WTC11 (cell line): Measurements from ENCODE around the gene TMEM141. TPM values are rescaled to one million over a fixed set of nuclear protein-coding genes. Genes with fewer than 3 reads are reported as not detected.

Experiments used
- ATAC-seq: fragments of 200-7000 bp; cut with Tn5 transposase; 2 replicates; pipeline ENCODE4 v1.10.0; 2021; ENCODE audit warnings: mild to moderate bottlenecking, moderate library complexity
- CTCF ChIA-PET: fragments of 300-600 bp; sonication (Branson Sonifier 250); formaldehyde crosslinking; loops from one replicate; lab custom pipeline; 2021; ENCODE audit warnings: antibody characterized with exemption; lab: Charles Lee
- POLR2A ChIA-PET: fragments of 350-600 bp; sonication (Branson Sonifier 250); formaldehyde crosslinking; loops from one replicate; lab custom pipeline; 2021; ENCODE audit warnings: antibody characterized with exemption; lab: Charles Lee
- DNase-seq: peaks from one replicate; pipeline ENCODE4 v3.0.0; 2021; ENCODE audit warnings: low spot score
- H3K27ac Mint-ChIP-seq: 2 replicates; pipeline ENCODE4 v1.8.0; 2021; ENCODE audit warnings: mixed read lengths
- H3K27me3 Mint-ChIP-seq: 2 replicates; pipeline ENCODE4 v1.8.0; 2021; ENCODE audit warnings: low read depth, mild to moderate bottlenecking, moderate library complexity, mixed read lengths
- H3K36me3 Mint-ChIP-seq: 2 replicates; pipeline ENCODE4 v1.8.0; 2021; ENCODE audit warnings: mixed read lengths
- H3K4me1 Mint-ChIP-seq: 2 replicates; pipeline ENCODE4 v1.8.0; 2022; ENCODE audit warnings: mixed read lengths
- H3K4me3 Mint-ChIP-seq: 2 replicates; pipeline ENCODE4 v1.8.0; 2021; ENCODE audit warnings: mild to moderate bottlenecking, moderate library complexity, mixed read lengths
- H3K9me3 Mint-ChIP-seq: 2 replicates; pipeline ENCODE4 v1.8.0; 2021; ENCODE audit warnings: mixed read lengths
- CBFB ChIP-seq: sonication (generic); formaldehyde crosslinking; IDR thresholded peaks from 2 replicates; pipeline ENCODE4 v1.8.1; 2022; ENCODE audit warnings: mild to moderate bottlenecking, low read depth, missing genetic modification reagents
- ELF4 ChIP-seq: sonication (generic); formaldehyde crosslinking; IDR thresholded peaks from 2 replicates; pipeline ENCODE4 v1.8.1; 2022; ENCODE audit warnings: low read depth, mild to moderate bottlenecking, moderate library complexity, missing genetic modification reagents
- EMX1 ChIP-seq: fragments of 250-450 bp; sonication (Bioruptor Pico); IDR thresholded peaks from 2 replicates; pipeline ENCODE4 v1.8.0; 2021; ENCODE audit warnings: mild to moderate bottlenecking
- ETV6 ChIP-seq: sonication (generic); formaldehyde crosslinking; IDR thresholded peaks from 2 replicates; pipeline ENCODE4 v1.8.1; 2022; ENCODE audit warnings: mild to moderate bottlenecking, missing genetic modification reagents
- FOXP4 ChIP-seq: sonication (generic); formaldehyde crosslinking; IDR thresholded peaks from 2 replicates; pipeline ENCODE4 v1.8.0; 2022; ENCODE audit warnings: mild to moderate bottlenecking, missing genetic modification reagents
- JAZF1 ChIP-seq: fragments of 250-450 bp; sonication (Bioruptor Pico); IDR thresholded peaks from 2 replicates; pipeline ENCODE4 v1.9.0; 2021; ENCODE audit warnings: moderate library complexity, mild to moderate bottlenecking, inconsistent platforms
- MLX ChIP-seq: sonication (generic); formaldehyde crosslinking; IDR thresholded peaks from 2 replicates; pipeline ENCODE4 v1.8.1; 2023; ENCODE audit warnings: mild to moderate bottlenecking, missing genetic modification reagents, moderate library complexity
- NFYB ChIP-seq: sonication (generic); formaldehyde crosslinking; conservative IDR thresholded peaks from 2 replicates; pipeline ENCODE4 v1.8.0; 2022; ENCODE audit warnings: low read depth, missing genetic modification reagents
- NR2C2 ChIP-seq: sonication (generic); formaldehyde crosslinking; IDR thresholded peaks from 2 replicates; pipeline ENCODE4 v1.8.0; 2022; ENCODE audit warnings: mild to moderate bottlenecking, missing genetic modification reagents
- OVOL2 ChIP-seq: fragments of 250-450 bp; sonication (Bioruptor Pico); IDR thresholded peaks from 2 replicates; pipeline ENCODE4 v1.9.0; 2021; ENCODE audit warnings: mild to moderate bottlenecking, borderline replicate concordance
- RORB ChIP-seq: fragments of 250-450 bp; sonication (Bioruptor Pico); IDR thresholded peaks from 2 replicates; pipeline ENCODE4 v1.9.0; 2021; ENCODE audit warnings: mild to moderate bottlenecking
- SMAD3 ChIP-seq: sonication (generic); formaldehyde crosslinking; IDR thresholded peaks from 2 replicates; pipeline ENCODE4 v1.8.0; 2022; ENCODE audit warnings: missing genetic modification reagents, mild to moderate bottlenecking, borderline replicate concordance
- ZMAT4 ChIP-seq: fragments of 250-450 bp; sonication (Bioruptor Pico); IDR thresholded peaks from 2 replicates; pipeline ENCODE4 v1.9.0; 2021; ENCODE audit warnings: mild to moderate bottlenecking
- ZNF232 ChIP-seq: sonication (generic); formaldehyde crosslinking; IDR thresholded peaks from 2 replicates; pipeline ENCODE4 v1.8.0; 2022; ENCODE audit warnings: mild to moderate bottlenecking, missing genetic modification reagents
- ZNF263 ChIP-seq: sonication (generic); formaldehyde crosslinking; IDR thresholded peaks from 2 replicates; pipeline ENCODE4 v1.8.1; 2022; ENCODE audit warnings: low read depth, mild to moderate bottlenecking, moderate library complexity, missing genetic modification reagents
- ZNF416 ChIP-seq: fragments of 250-450 bp; sonication (Bioruptor Pico); IDR thresholded peaks from 2 replicates; pipeline ENCODE4 v1.9.0; 2021; ENCODE audit warnings: mild to moderate bottlenecking, inconsistent platforms
- ZNF423 ChIP-seq: fragments of 250-450 bp; sonication (Bioruptor Pico); IDR thresholded peaks from 2 replicates; pipeline ENCODE4 v2.1.2; 2022; ENCODE audit warnings: mild to moderate bottlenecking, moderate library complexity
- ZNF532 ChIP-seq: fragments of 250-450 bp; sonication (Bioruptor Pico); IDR thresholded peaks from 2 replicates; pipeline ENCODE4 v1.9.0; 2021; ENCODE audit warnings: mild to moderate bottlenecking, borderline replicate concordance
- total RNA-seq: library from RNA; stranded (reverse); gene quantifications from 3 replicates; pipeline ENCODE4 v1.2.3, GENCODE V29; 2021

Gene TMEM141
- total RNA-seq, 1 experiment from 2014 or later = 72.0 TPM

GRCh38 chr9:136835162-136835931, 44.2 kb downstream of the TMEM141 start:
- TF ChIP-seq EMX1 (CRISPR knock-in tag) = no peak
- no peak for TF ChIP-seq RORB (CRISPR knock-in tag)
- no peak for TF ChIP-seq ZNF416
- no peak for TF ChIP-seq JAZF1 (CRISPR knock-in tag)
- TF ChIP-seq NR2C2 = no peak
- TF ChIP-seq ZMAT4 (CRISPR knock-in tag) = no peak
- TF ChIP-seq OVOL2 (CRISPR knock-in tag) = no peak
- no peak for TF ChIP-seq ZNF532
- TF ChIP-seq SMAD3 (CRISPR knock-in tag) = no peak
- no peak for TF ChIP-seq MLX
- TF ChIP-seq, all 79 proteins: peak for 0
- Mint-ChIP-seq H3K4me3 (no peak overlapping the region), H3K36me3 (peaks cover 19% of the 10 kb centered on the region; the same call in 1 of the 2 replicates), H3K4me1 (peaks cover 5% of the 10 kb centered on the region), H3K27me3 (no peaks in the 10 kb centered on the region), H3K27ac (no peak overlapping the region), H3K9me3 (no peaks in the 10 kb centered on the region)
- ATAC-seq (no peak), DNase-seq (no peak)
- ChIA-PET POLR2A (interaction anchor here (1.3 kb wide), 1 partner anchor 12 kb away, joined by 4 read pairs; no protein-coding TSS in a partner anchor), CTCF (interaction anchor here (0.7 to 1.6 kb wide), 7 partner anchors 9 to 232 kb away, joined by 3 to 10 read pairs (median 4); no protein-coding TSS in a partner anchor)

GRCh38 chr9:136835932-136836904, 45.1 kb downstream of the TMEM141 start:
- CTCF ChIA-PET = interaction anchor here (0.8 to 1.6 kb wide), 4 partner anchors 8 to 199 kb away, joined by 3 to 10 read pairs (median 4); no protein-coding TSS in a partner anchor
- POLR2A ChIA-PET = interaction anchor here (1.3 kb wide), 1 partner anchor 11 kb away, joined by 4 read pairs; no protein-coding TSS in a partner anchor
- peaks cover 15% of the 10 kb centered on the region; the same call in 1 of the 2 replicates for H3K36me3 Mint-ChIP-seq
- DNase-seq = no peak
- ATAC-seq = no peak
- no peak overlapping the region for H3K27ac Mint-ChIP-seq
- H3K4me1 Mint-ChIP-seq = peaks cover 10% of the 10 kb centered on the region
- H3K27me3 Mint-ChIP-seq = no peaks in the 10 kb centered on the region
- H3K9me3 Mint-ChIP-seq = no peaks in the 10 kb centered on the region
- no peak overlapping the region for H3K4me3 Mint-ChIP-seq
- TF ChIP-seq NFYB (CRISPR knock-in tag) (no peak), ZNF532 (no peak), ELF4 (CRISPR knock-in tag) (no peak), ZNF232 (no peak), ZNF263 (CRISPR knock-in tag) (no peak), CBFB (no peak), ZNF423 (CRISPR knock-in tag) (no peak), FOXP4 (CRISPR knock-in tag) (no peak), ETV6 (CRISPR knock-in tag) (no peak)
